HG03196 (cell line): ENCODE results near the gene WBP1L.
A peak's percentile ranks its signal among the peaks of the same experiment; 100 is the strongest.
"Not testable (repeated sequence)": the region's sequence is repeated elsewhere in the genome, so short reads cannot be mapped to it uniquely, and the experiment has no call there.

ENCODE experiments used
- ATAC-seq: cut with Tn5 transposase; IDR thresholded peaks from one replicate; pipeline ENCODE4 v1.9.1; 2021; ENCODE audit not compliant: unreplicated experiment

WBP1L gene

GRCh38 chr10:102743588-102744373 is at the start of gene WBP1L:
WBP1L (plus strand) TSS chr10:102743948; CDS start chr10:102744054, 106 bp downstream.
- ATAC-seq, result peak; percentile 94

DNA sequence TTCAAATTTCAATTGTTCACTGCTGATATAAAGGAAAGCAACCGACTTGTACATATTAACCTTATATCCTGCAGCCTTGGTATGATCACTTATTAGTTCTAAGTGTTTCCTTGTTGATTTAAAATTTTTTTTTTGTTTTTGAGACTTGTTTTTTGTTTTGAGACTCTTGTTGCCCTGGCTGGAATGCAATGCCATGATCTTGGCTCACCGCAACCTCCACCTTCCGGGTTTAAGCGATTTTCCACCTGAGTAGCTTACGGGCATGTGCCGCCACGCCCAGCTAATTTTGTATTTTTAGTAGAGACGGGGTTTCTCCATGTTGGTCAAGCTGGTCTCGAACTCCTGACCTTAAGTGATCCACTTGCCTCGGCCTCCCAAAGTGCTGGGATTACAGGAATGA is 48.3 kb upstream of the WBP1L start:
- not testable (repeated sequence) for ATAC-seq

GRCh38 chr10:102696736-102697135 is 47.0 kb upstream of the WBP1L start:
- ATAC-seq, result no peak

DNA sequence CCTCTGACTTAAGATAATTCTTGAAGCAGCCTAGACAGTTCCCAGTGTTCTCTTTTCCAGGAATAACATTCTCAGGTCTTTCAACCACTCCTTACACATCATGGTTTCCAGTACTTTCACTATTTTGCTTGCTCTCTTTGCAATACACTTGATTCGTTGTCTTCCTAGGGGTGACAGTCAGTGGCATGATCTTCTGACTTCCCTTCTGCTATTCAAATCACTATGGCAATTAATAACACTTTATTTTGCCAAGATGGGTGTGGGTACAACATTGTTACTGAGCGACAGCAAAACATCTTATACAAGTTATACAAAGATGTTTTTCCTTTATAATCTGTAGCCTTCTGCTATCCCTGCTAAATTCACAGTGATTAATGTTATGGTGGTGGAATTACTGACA is 44.9 kb upstream of the WBP1L start:
- ATAC-seq, result no peak

DNA sequence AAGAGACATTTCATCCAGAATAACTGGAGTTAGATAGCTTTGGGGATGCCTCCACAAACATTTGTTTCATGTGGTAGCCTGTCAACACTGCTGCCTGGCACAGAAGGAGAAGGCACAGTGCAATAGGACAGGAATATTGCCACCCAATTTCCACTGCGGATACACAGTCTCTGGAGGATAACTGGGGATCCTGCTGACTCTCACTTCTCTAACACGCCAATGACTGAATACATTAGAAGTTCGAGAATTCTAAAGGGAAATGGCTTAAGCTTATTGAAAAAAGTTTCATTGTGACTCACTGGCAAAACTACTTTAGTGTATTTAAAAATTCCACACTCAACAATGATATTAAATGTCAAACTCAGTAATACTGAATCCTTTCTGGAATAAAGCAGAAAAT is 42.5 kb upstream of the WBP1L start:
- no peak for ATAC-seq

GRCh38 chr10:102701796-102702195 is 42.0 kb upstream of the WBP1L start:
- ATAC-seq, result no peak

DNA sequence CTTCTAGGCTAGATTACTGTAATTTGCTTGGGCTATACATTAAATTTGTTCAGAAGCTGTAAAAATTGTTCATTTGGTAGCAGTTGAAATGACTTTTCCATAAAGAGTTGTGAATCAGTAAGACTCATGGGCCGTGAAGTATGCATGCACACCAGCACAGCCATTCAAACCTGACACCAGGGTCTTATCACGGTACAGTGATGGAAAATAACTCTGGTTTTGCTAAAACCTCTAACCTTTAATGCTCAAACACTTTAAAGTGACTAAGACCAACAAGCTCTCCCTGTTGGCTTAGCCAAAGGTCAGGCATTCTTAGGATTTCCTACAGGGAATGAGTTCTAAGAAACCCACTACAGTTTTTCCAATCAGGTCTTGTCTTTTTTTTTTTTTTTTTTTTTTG is 41.0 kb upstream of the WBP1L start:
- no peak for ATAC-seq

GRCh38 chr10:102704915-102705314 is 38.8 kb upstream of the WBP1L start:
- ATAC-seq, result no peak

DNA sequence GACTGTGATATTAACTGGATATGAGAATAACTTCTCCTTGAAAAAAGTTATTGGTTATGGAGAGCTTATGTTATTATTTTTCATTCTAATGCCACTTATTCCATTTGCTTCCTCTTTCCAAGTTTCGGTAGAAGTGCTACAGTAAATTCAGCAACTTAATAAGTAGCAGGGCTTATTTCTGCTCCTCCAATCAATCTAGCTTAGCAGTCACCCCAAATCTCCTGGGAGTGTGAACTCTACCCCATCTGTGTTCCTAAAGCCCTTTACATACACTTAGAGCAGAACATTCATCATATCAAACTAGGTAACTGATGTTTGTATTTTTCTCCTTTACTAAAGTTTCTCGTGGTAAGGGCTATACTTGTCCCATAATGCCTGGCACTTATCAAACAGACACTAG is 38.2 kb upstream of the WBP1L start:
- no peak for ATAC-seq

- ATAC-seq, result no peak
Observed at GRCh38 chr10:102710609-102711008, 33.1 kb upstream of the WBP1L start.

DNA sequence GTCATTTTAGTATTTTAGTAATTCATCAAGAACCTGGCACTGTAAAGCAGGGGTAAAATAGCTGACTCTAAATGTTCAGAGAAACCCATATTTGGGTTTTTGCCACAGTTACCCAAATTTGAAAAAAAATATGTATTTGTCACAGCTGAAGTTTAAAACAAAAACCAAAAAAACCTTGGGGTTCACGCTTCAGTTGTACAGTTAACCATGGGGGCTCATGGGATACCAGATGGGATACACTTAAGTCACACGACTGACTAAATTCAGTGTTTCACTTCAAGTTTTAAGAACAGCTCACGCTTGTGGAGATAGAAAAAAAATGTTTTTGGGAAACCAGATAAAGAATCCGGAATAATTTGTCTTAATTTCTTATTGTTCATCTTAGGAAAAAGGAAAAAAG is 31.7 kb upstream of the WBP1L start:
- no peak for ATAC-seq

DNA sequence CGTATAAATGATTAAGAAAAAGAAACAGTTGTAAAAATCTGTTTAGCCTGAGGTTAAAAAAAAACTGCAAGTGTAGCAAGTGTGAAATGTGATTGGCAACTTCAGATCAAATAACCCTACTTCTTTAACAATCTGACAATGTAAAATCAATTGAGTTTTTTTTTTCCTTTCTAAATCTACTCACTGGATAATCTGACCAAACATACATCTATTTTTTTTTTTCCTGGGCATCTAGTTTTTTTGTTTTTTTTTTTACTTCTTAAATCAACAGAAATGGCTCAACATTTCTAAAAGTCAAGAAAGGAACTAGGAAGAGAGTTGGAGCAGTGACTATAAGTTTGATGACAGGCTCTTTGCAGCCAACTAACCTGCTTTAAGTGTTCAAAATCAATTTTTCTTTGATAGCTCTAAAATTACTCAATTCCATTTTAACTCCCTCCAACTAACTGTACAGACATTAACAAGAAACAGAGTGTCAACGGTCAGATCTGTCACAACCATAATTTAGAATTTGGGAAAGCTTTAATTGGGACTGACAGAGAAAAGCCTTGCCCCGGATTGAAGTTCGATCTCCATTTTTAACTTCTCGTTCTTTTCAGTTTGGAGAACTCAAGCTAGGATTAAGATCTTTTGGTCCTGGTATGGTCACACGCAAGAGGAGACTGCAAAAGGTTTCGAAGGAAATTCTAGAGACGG is 30.8 kb upstream of the WBP1L start:
- ATAC-seq, result no peak

GRCh38 chr10:102713539-102713813 is 30.3 kb upstream of the WBP1L start:
- no peak for ATAC-seq

DNA sequence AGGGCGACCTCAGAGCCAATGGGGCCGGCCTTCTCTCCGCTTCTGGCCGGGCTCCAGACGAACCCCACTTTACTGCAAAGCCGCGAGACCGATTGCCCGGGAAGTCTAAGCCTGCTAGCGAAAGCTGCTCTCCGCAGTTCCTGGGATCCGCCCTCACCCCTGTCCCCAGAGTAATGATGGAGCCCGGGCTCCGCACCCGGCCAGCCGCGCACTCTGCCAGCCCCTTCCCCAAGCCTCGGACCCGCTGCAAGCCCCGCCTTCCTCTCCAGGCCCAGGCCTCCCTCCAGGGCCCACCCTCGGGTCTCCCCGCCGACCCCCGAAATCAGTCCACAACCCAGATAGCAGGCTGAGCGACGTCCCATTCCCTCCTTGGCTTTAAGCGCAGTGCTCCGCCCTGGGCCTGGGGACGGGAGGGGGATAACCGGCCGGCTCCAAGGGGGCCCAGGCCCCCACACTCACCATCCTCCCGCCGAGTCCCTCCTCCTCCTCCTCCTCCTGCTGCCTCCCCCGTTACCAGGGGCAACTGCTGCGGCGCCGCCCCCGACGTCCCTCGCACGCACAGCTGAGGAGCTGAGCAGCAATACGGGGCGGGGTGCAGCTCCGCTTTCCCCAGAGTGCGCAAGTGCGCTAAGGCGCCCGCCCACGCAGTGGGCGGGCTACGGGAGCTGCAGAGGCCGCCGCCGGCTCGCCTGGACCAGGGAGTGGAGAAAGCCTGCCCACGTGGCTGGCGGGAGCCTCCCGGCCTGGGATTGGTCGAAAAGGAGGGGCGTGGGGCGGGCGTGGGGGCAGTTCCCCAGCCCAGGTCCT is 29.7 kb upstream of the WBP1L start, which contains the start of gene ARL3:
TSS of gene ARL3 (minus strand) at position 584 of the 807 bp plus-strand sequence. CDS start at position 462, 122 bp downstream.
- peak; percentile 78 for ATAC-seq

DNA sequence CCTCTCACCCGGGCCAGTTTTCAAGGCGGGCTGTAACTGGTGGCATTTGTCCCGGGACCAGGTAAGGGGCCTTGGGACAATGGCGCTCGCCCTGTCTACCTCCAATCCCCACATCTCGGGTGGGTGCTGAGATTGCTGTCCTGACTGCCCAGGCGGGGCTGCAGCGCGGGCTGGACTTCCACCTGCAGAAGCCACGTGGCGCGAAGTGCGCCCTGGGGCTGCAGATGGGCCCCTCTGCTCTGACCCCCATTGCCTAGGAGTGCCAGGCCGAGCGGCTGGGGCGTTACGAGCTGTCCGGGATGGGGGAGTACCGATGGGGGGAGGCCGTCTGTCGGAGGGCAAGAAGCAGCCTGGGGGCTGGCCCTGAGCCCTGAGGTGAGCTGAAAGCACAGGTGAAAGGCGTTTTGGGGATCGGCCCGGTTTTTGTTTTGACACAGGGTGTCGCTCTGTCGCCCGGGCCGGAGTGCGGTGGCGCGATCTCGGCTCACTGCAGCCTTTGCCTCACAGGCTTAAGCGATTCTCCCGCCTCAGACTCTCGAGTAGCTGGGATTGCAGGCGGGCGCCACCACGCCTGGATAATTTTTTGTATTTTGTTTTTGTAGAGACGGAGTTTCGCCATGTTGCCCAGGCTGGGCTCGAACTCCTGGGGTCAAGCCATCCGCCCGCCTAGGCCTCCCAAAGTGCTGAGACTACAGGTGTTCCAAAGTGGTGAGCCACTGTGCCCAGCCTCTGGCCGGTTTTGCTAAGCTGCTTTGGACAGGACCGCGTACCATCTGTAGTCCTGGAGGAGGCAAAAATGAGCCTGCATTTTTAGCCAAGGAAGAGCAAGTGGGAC is 28.9 kb upstream of the WBP1L start, which contains the start of gene SFXN2:
TSS of gene SFXN2 (plus strand) at position 16 of the 835 bp plus-strand sequence. CDS start 12,001 bp downstream, outside the sequence.
- peak; percentile 18 for ATAC-seq

- ATAC-seq, result no peak
Observed at GRCh38 chr10:102715880-102716279, 27.9 kb upstream of the WBP1L start.

- ATAC-seq, result not testable (repeated sequence)
Observed at GRCh38 chr10:102716900-102717565, 26.7 kb upstream of the WBP1L start.

GRCh38 chr10:102718220-102718619 is 25.5 kb upstream of the WBP1L start:
- no peak for ATAC-seq

DNA sequence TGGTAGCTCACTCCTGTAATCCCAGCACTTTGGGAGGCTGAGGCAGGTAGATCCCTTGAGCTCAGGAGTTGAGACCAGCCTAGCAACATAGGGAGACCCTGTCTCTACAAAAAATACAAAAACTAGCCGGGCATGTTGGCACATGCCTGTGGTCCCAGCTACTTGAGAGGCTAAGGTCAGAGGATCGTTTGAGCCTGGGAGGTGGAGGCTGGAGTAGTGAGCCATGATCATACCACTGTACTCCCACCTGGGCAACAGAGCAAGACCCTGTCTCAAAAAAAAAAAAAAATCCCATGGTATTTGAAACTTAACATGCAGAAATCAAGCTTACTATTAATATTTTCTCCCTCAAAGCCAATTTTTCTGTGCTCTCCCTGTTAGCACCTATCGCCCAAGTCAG is 23.4 kb upstream of the WBP1L start:
- ATAC-seq, result no peak

- ATAC-seq, result no peak
Observed at GRCh38 chr10:102720775-102721301, 22.9 kb upstream of the WBP1L start.
